Heart left ventricle (tissue), 13 donors: ENCODE measurements around the gene RNF217.

ENCODE experiments used
- POLR2A ChIP-seq, 2 donors: fragments of 450-650 bp; IDR thresholded peaks; one replicate each; pipeline ENCODE4 v1.6.1; 2017; ENCODE audit warnings: antibody characterized with exemption in 2 of 2, mild to moderate bottlenecking in 2 of 2, moderate library complexity in 2 of 2
- TF ChIP-seq, protein P1 (sequence below), 12 donors: fragments of 200-600 bp; sonication (generic) in 4 of 12; IDR thresholded peaks; one replicate each; pipeline versions ENCODE4 v1.5.0 to v1.8.0; 2018 to 2022; ENCODE audit warnings: antibody characterized with exemption in 12 of 12, mild to moderate bottlenecking in 5 of 12
- donor health status: ischemic (EF 13 %, LVEDD 7.1; RV severe dilation, severe dysfunction).
- donor health status: DM: no; HTN: yes; CAD: no.
- donor health status: DM: no; HTN: no; CAD: no.
- donor health status: ischemic (EF 25% LVEDD 6.9; RV normal size, moderate dysfunction).
- donor health status: ischemic (EF 25% LVEDD 5.7; RV mildly dilated, moderate dysfunction).
- donor health status: ischemic (EF 35%, LVEDD 5.7; RV mildly dilated, moderate dysfunction).
- donor health status: nonischemic (EF 11% LVEDD 7.7; RV severe dilation, severe dysfunction).
- donor health status: DM: yes; HTN: yes; CAD: no.
- donor health status: PGD.
- donor health status: ischemic (EF 29% LVEDD 5.4; RV normal size, mild dysfunction).
- donor health status: nonischemic (EF 23%, LVEDD 6.1; RV moderate dilation, normal function).

GRCh38 chr6:125121894-125122293 is 159.7 kb downstream of the RNF217 start:
- no peak for TF ChIP-seq POLR2A (IDR thresholded peaks at IDR 0.05)
- TF ChIP-seq, protein P1, sequence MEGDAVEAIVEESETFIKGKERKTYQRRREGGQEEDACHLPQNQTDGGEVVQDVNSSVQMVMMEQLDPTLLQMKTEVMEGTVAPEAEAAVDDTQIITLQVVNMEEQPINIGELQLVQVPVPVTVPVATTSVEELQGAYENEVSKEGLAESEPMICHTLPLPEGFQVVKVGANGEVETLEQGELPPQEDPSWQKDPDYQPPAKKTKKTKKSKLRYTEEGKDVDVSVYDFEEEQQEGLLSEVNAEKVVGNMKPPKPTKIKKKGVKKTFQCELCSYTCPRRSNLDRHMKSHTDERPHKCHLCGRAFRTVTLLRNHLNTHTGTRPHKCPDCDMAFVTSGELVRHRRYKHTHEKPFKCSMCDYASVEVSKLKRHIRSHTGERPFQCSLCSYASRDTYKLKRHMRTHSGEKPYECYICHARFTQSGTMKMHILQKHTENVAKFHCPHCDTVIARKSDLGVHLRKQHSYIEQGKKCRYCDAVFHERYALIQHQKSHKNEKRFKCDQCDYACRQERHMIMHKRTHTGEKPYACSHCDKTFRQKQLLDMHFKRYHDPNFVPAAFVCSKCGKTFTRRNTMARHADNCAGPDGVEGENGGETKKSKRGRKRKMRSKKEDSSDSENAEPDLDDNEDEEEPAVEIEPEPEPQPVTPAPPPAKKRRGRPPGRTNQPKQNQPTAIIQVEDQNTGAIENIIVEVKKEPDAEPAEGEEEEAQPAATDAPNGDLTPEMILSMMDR (IDR thresholded peaks at IDR 0.05) = no peak
